HEK293T (cell line): ENCODE measurements around the gene EZR.

ENCODE experiments used
- ARNT ChIP-seq: fragments of 450-650 bp; IDR thresholded peaks from 2 replicates; pipeline ENCODE4 v1.6.1; 2017; ENCODE audit warnings: mild to moderate bottlenecking
- BHLHE40 ChIP-seq: fragments of 450-650 bp; IDR thresholded peaks from 2 replicates; pipeline ENCODE4 v1.6.1; 2016; ENCODE audit warnings: mild to moderate bottlenecking, moderate library complexity, borderline replicate concordance
- ELF4 ChIP-seq: fragments of 450-650 bp; IDR thresholded peaks from 2 replicates; pipeline ENCODE4 v1.6.1; 2017; ENCODE audit warnings: antibody characterized with exemption
- FOXA1 ChIP-seq: fragments of 450-650 bp; IDR thresholded peaks from 2 replicates; pipeline ENCODE4 v1.6.1; 2016; ENCODE audit warnings: mild to moderate bottlenecking
- FOXM1 ChIP-seq: fragments of 450-650 bp; IDR thresholded peaks from 2 replicates; pipeline ENCODE4 v1.6.1; 2017; ENCODE audit warnings: mild to moderate bottlenecking, borderline replicate concordance
- HDGF ChIP-seq: fragments of 450-650 bp; IDR thresholded peaks from 2 replicates; pipeline ENCODE4 v1.6.1; 2017; ENCODE audit warnings: antibody characterized with exemption, borderline replicate concordance
- L3MBTL2 ChIP-seq: fragments of 450-650 bp; conservative IDR thresholded peaks from 2 replicates; pipeline ENCODE4 v1.6.1; 2016; ENCODE audit warnings: mild to moderate bottlenecking
- LEF1 ChIP-seq: fragments of 450-650 bp; IDR thresholded peaks from 2 replicates; pipeline ENCODE4 v1.6.1; 2017; ENCODE audit warnings: mild to moderate bottlenecking, borderline replicate concordance
- NFRKB ChIP-seq: fragments of 450-650 bp; IDR thresholded peaks from 2 replicates; pipeline ENCODE4 v1.6.1; 2016; ENCODE audit warnings: mild to moderate bottlenecking, moderate library complexity
- SP1 ChIP-seq: fragments of 450-650 bp; IDR thresholded peaks from 2 replicates; pipeline ENCODE4 v1.6.1; 2017
- SUZ12 ChIP-seq: fragments of 450-650 bp; IDR thresholded peaks from 2 replicates; pipeline ENCODE4 v1.6.1; 2016; ENCODE audit warnings: mild to moderate bottlenecking
- TARDBP ChIP-seq: fragments of 450-650 bp; IDR thresholded peaks from 2 replicates; pipeline ENCODE4 v1.6.1; 2016
- ZNF384 ChIP-seq: fragments of 450-650 bp; IDR thresholded peaks from 2 replicates; pipeline ENCODE4 v1.6.1; 2016

GRCh38 chr6:158783167-158783450 lies 36.1 kb downstream of the EZR start:
- no peak for TF ChIP-seq NFRKB
- no peak for TF ChIP-seq TARDBP
- TF ChIP-seq LEF1: no peak
- TF ChIP-seq FOXM1: no peak
- TF ChIP-seq SP1: no peak
- no peak for TF ChIP-seq BHLHE40
- no peak for TF ChIP-seq ZNF384
- no peak for TF ChIP-seq SUZ12
- TF ChIP-seq FOXA1: no peak
- no peak for TF ChIP-seq ARNT
- no peak for TF ChIP-seq L3MBTL2
- TF ChIP-seq ELF4: no peak
- no peak for TF ChIP-seq HDGF
